GM23338 (cell line): ENCODE measurements around the gene ZNF23. TPM values are rescaled to one million over a fixed set of nuclear protein-coding genes. Genes with fewer than 3 reads are reported as not detected.

ENCODE experiments used
- ATAC-seq: fragments of 200-7000 bp; cut with Tn5 transposase; 3 replicates; pipeline ENCODE4 v1.9.1; 2020
- DNase-seq: peaks from one replicate; pipeline ENCODE4 v3.0.0-alpha.2; 2015; ENCODE audit warnings: low spot score
- H2AFZ ChIP-seq: fragments of 200-600 bp; sonication (generic); 2 replicates; pipeline ENCODE4 v1.8.0; 2016; ENCODE audit warnings: antibody characterized with exemption, mild to moderate bottlenecking, moderate library complexity
- H3F3A ChIP-seq: fragments of 200-600 bp; sonication (generic); replicated peaks from 2 replicates; pipeline ENCODE4 v1.8.0; 2017; ENCODE audit warnings: antibody characterized with exemption, mixed run types, low read depth
- H3K27ac ChIP-seq: fragments of 200-600 bp; sonication (generic); 2 replicates; pipeline ENCODE4 v1.6.1; 2016; ENCODE audit warnings: low read depth
- H3K27me3 ChIP-seq: fragments of 200-600 bp; sonication (generic); 2 replicates; pipeline ENCODE4 v1.8.0; 2016; ENCODE audit warnings: mild to moderate bottlenecking, mixed run types, moderate library complexity; ENCODE audit not compliant: insufficient read depth
- H3K36me3 ChIP-seq: fragments of 200-600 bp; sonication (generic); 2 replicates; pipeline ENCODE4 v1.8.0; 2016; ENCODE audit warnings: mild to moderate bottlenecking; ENCODE audit not compliant: insufficient read depth
- H3K4me1 ChIP-seq: fragments of 200-600 bp; sonication (generic); 2 replicates; pipeline ENCODE4 v1.8.0; 2016; ENCODE audit warnings: mild to moderate bottlenecking, moderate library complexity; ENCODE audit not compliant: insufficient read depth
- H3K4me2 ChIP-seq: fragments of 200-600 bp; sonication (generic); 2 replicates; pipeline ENCODE4 v1.7.1; 2017; ENCODE audit warnings: mixed run types
- H3K4me3 ChIP-seq: fragments of 200-600 bp; sonication (generic); 2 replicates; pipeline ENCODE4 v1.6.1; 2016; ENCODE audit warnings: mixed run types
- H3K79me2 ChIP-seq: fragments of 200-600 bp; sonication (generic); replicated peaks from 2 replicates; pipeline ENCODE4 v1.8.0; 2017; ENCODE audit warnings: mild to moderate bottlenecking; ENCODE audit not compliant: insufficient read depth
- H3K9me2 ChIP-seq: fragments of 200-600 bp; sonication (generic); 2 replicates; pipeline ENCODE4 v1.8.0; 2017; ENCODE audit not compliant: insufficient read depth
- H4K20me1 ChIP-seq: fragments of 200-600 bp; sonication (generic); replicated peaks from 2 replicates; pipeline ENCODE4 v1.8.0; 2017; ENCODE audit warnings: mild to moderate bottlenecking; ENCODE audit not compliant: insufficient read depth
- H3K27ac Mint-ChIP-seq: 2 replicates; pipeline ENCODE4 v1.8.0; 2020; ENCODE audit warnings: inconsistent platforms, mild to moderate bottlenecking, moderate library complexity, mixed read lengths
- H3K27me3 Mint-ChIP-seq: 3 replicates; pipeline ENCODE4 v1.8.0; 2022; ENCODE audit warnings: low read depth, mild to moderate bottlenecking, moderate library complexity, mixed read lengths, inconsistent platforms; ENCODE audit not compliant: insufficient read depth, poor library complexity
- H3K36me3 Mint-ChIP-seq: 3 replicates; pipeline ENCODE4 v1.8.0; 2021; ENCODE audit warnings: low read depth, mild to moderate bottlenecking, inconsistent platforms, moderate library complexity, mixed read lengths
- H3K4me1 Mint-ChIP-seq: 3 replicates; pipeline ENCODE4 v1.8.0; 2020; ENCODE audit warnings: mild to moderate bottlenecking, inconsistent platforms, mixed read lengths
- H3K4me3 Mint-ChIP-seq: 3 replicates; pipeline ENCODE4 v1.8.0; 2021; ENCODE audit warnings: moderate library complexity, mild to moderate bottlenecking, inconsistent platforms, mixed read lengths
- H3K9me3 Mint-ChIP-seq: 3 replicates; pipeline ENCODE4 v1.8.0; 2020; ENCODE audit warnings: moderate library complexity, mild to moderate bottlenecking, inconsistent platforms, mixed read lengths
- CREB1 ChIP-seq: fragments of 250-450 bp; sonication (Bioruptor Pico); IDR thresholded peaks from 2 replicates; pipeline ENCODE4 v1.5.0; 2020; ENCODE audit warnings: low read depth, mild to moderate bottlenecking, moderate library complexity
- ETS1 ChIP-seq: IDR thresholded peaks from 2 replicates; pipeline ENCODE4 v1.6.1; 2016; ENCODE audit warnings: antibody characterized with exemption
- EZH2 ChIP-seq: fragments of 200-600 bp; sonication (generic); IDR thresholded peaks from one replicate; pipeline ENCODE4 v1.8.0; 2017; ENCODE audit warnings: antibody characterized with exemption, mild to moderate bottlenecking, low read depth; ENCODE audit not compliant: unreplicated experiment
- EZH2phosphoT487 ChIP-seq: fragments of 200-600 bp; sonication (generic); IDR thresholded peaks from one replicate; pipeline ENCODE4 v1.8.1; 2018; ENCODE audit warnings: antibody characterized with exemption; ENCODE audit not compliant: unreplicated experiment
- JUNB ChIP-seq: IDR thresholded peaks from one replicate; pipeline ENCODE4 v1.6.1; 2016; ENCODE audit warnings: antibody characterized with exemption; ENCODE audit not compliant: unreplicated experiment
- POLR2AphosphoS5 ChIP-seq: IDR thresholded peaks from 2 replicates; pipeline ENCODE4 v1.6.1; 2016; ENCODE audit warnings: antibody characterized with exemption, low read depth
- REST ChIP-seq: IDR thresholded peaks from one replicate; pipeline ENCODE4 v1.6.1; 2018; ENCODE audit warnings: antibody characterized with exemption; ENCODE audit not compliant: unreplicated experiment
- STAT1 ChIP-seq: IDR thresholded peaks from one replicate; pipeline ENCODE4 v1.6.1; 2016; ENCODE audit warnings: antibody characterized with exemption; ENCODE audit not compliant: unreplicated experiment
- ZNF114 ChIP-seq: fragments of 250-450 bp; sonication (Bioruptor Pico); IDR thresholded peaks from 2 replicates; pipeline ENCODE4 v1.5.0; 2020; ENCODE audit warnings: mild to moderate bottlenecking, moderate library complexity
- ZNF331 ChIP-seq: fragments of 250-450 bp; sonication (Bioruptor Pico); IDR thresholded peaks from 2 replicates; pipeline ENCODE4 v1.5.0; 2020; ENCODE audit warnings: low read depth, mild to moderate bottlenecking, moderate library complexity
- ZNF462 ChIP-seq: fragments of 250-450 bp; sonication (Bioruptor Pico); IDR thresholded peaks from 2 replicates; pipeline ENCODE4 v1.5.0; 2020; ENCODE audit warnings: mild to moderate bottlenecking, moderate library complexity
- polyA plus RNA-seq: library from polyadenylated mRNA; unstranded; fragments of >200 nt; fragmentation: Nextera tagmentation; extraction: Ambion mirVana; gene quantifications from 2 replicates; pipeline ENCODE4 v1.2.1, GENCODE V29; 2016
- total RNA-seq: library from RNA; depleted of rRNA; stranded (reverse); fragments of >200 nt; shearing (Covaris generic); gene quantifications from 2 replicates; pipeline ENCODE4 v1.2.3, GENCODE V29; 2014
- TF ChIP-seq, protein P1 (sequence below), 2 experiments: fragments of 200-600 bp in 1 of 2; sonication (generic) in 1 of 2; conservative IDR thresholded peaks; 2 replicates each; pipeline versions ENCODE4 v1.5.1 to v1.6.1; 2016 to 2017; ENCODE audit warnings: antibody characterized with exemption in 2 of 2, low read depth in 2 of 2, mild to moderate bottlenecking in 2 of 2, moderate library complexity in 1 of 2

ZNF23 gene
- total and polyA plus RNA-seq, 2 experiments from 2014 or later: 8.4 to 8.8 TPM

DNA sequence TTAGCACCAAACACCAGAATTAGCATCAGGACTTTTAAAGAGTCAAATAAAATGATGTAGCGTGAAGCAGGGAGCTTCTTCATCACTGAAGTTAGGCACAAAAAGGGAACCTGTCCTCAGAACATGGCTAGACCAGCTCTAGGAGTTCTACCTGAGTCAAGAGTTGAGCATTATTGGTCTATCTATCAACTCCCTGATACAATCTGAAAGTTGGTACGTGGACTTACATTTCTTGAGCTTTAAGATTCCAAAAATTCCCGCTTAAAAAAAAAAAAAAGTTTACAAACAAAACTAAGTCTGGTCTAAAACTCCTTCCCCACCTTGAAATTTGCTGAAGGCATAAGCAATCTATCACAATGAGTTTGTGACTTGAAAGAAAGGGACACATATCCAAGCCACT, 32.5 kb downstream of the ZNF23 start:
- no peak for ATAC-seq

More for the DNA sequence above, 32.5 kb downstream of the ZNF23 start:
- Mint-ChIP-seq H3K27me3 (peaks cover 20% of the 10 kb centered on the region), H3K36me3 (peaks cover 3% of the 10 kb centered on the region; the same call in 1 of the 3 replicates), H3K9me3 (peaks cover 3% of the 10 kb centered on the region; the same call in 2 of the 3 replicates), H3K4me1 (peaks cover 7% of the 10 kb centered on the region; the same call in 2 of the 3 replicates), H3K27ac (no peak overlapping the region), H3K4me3 (no peak overlapping the region)
- H3K79me2 ChIP-seq: no peaks in the 10 kb centered on the region
- H3K27me3 ChIP-seq: peaks cover 4% of the 10 kb centered on the region; the same call in 1 of the 2 replicates
- H3K4me2 ChIP-seq: no peak overlapping the region
- TF ChIP-seq ETS1: no peak
- TF ChIP-seq STAT1: no peak
- no peak for TF ChIP-seq ZNF331 (CRISPR knock-in tag)
- TF ChIP-seq EZH2phosphoT487: no peak
- TF ChIP-seq CREB1 (CRISPR knock-in tag): no peak
- no peak for TF ChIP-seq JUNB
- TF ChIP-seq, protein P1, sequence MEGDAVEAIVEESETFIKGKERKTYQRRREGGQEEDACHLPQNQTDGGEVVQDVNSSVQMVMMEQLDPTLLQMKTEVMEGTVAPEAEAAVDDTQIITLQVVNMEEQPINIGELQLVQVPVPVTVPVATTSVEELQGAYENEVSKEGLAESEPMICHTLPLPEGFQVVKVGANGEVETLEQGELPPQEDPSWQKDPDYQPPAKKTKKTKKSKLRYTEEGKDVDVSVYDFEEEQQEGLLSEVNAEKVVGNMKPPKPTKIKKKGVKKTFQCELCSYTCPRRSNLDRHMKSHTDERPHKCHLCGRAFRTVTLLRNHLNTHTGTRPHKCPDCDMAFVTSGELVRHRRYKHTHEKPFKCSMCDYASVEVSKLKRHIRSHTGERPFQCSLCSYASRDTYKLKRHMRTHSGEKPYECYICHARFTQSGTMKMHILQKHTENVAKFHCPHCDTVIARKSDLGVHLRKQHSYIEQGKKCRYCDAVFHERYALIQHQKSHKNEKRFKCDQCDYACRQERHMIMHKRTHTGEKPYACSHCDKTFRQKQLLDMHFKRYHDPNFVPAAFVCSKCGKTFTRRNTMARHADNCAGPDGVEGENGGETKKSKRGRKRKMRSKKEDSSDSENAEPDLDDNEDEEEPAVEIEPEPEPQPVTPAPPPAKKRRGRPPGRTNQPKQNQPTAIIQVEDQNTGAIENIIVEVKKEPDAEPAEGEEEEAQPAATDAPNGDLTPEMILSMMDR (conservative IDR thresholded peaks at IDR 0.05; ENCODE audit: low read depth in 2 of 2): no peak
- TF ChIP-seq EZH2: no peak
- no peak for TF ChIP-seq ZNF462
- TF ChIP-seq ZNF114 (CRISPR knock-in tag): no peak
- TF ChIP-seq POLR2AphosphoS5: no peak
- no peak for TF ChIP-seq REST
- no peak overlapping the region for H3K27ac ChIP-seq
- H4K20me1 ChIP-seq: no peaks in the 10 kb centered on the region
- H3F3A ChIP-seq: peaks cover 6% of the 10 kb centered on the region
- no peak overlapping the region for H2AFZ ChIP-seq
- no peaks in the 10 kb centered on the region for H3K36me3 ChIP-seq
- DNase-seq: no peak
- peaks cover 12% of the 10 kb centered on the region; the same call in 1 of the 2 replicates for H3K4me1 ChIP-seq
- no peaks in the 10 kb centered on the region for H3K9me2 ChIP-seq
- H3K4me3 ChIP-seq: no peak overlapping the region
